Stimulated activated CD8-positive, alpha-beta memory T cell treated with anti-CD3 and anti-CD28 coated beads, Interleukin-12 subunit alpha, Interleukin-12 subunit beta, amount 100 ng/mL, for 24 hours (primary cell): ENCODE measurements around the gene UGT1A10.

Experiments
- DNase-seq: peaks from one replicate; pipeline ENCODE4 v3.0.0-alpha.2; 2020; ENCODE audit errors: extremely low read depth

Gene UGT1A10

GRCh38 chr2:233803994-233804393 is 167.7 kb downstream of the UGT1A10 start:
- DNase-seq, result no peak

GRCh38 chr2:233807215-233807865 is 171.1 kb downstream of the UGT1A10 start:
- no peak for DNase-seq

GRCh38 chr2:233807966-233808935 is 172.0 kb downstream of the UGT1A10 start:
- DNase-seq, result no peak

- no peak for DNase-seq
These were observed 174.1 kb downstream of the UGT1A10 start for GRCh38 chr2:233810385-233810784.

GRCh38 chr2:233811087-233811486 is 174.8 kb downstream of the UGT1A10 start:
- DNase-seq, result no peak

GRCh38 chr2:233811732-233812131 is 175.5 kb downstream of the UGT1A10 start:
- DNase-seq, result no peak

GRCh38 chr2:233813236-233814055 is 177.2 kb downstream of the UGT1A10 start:
- DNase-seq, result no peak

GRCh38 chr2:233814056-233814835 is 178.0 kb downstream of the UGT1A10 start:
- DNase-seq, result no peak

GRCh38 chr2:233815861-233816260 is 179.6 kb downstream of the UGT1A10 start:
- no peak for DNase-seq

- DNase-seq, result no peak
These were observed 180.1 kb downstream of the UGT1A10 start for GRCh38 chr2:233816334-233816733.

- no peak for DNase-seq
These were observed 180.5 kb downstream of the UGT1A10 start for GRCh38 chr2:233816771-233817170.

- DNase-seq, result no peak
These were observed 181.2 kb downstream of the UGT1A10 start for GRCh38 chr2:233817361-233817911.

- DNase-seq, result no peak
These were observed 181.9 kb downstream of the UGT1A10 start for GRCh38 chr2:233817995-233818638.

- no peak for DNase-seq
These were observed 182.7 kb downstream of the UGT1A10 start for GRCh38 chr2:233818639-233819621.

GRCh38 chr2:233819884-233820773 is 183.9 kb downstream of the UGT1A10 start:
- no peak for DNase-seq

- no peak for DNase-seq
These were observed 184.5 kb downstream of the UGT1A10 start for GRCh38 chr2:233820774-233821105.

GRCh38 chr2:233821196-233821595 is 184.9 kb downstream of the UGT1A10 start:
- DNase-seq, result no peak

- DNase-seq, result no peak
These were observed 185.5 kb downstream of the UGT1A10 start for GRCh38 chr2:233821709-233822100.
